Ovary (tissue), 9 donors: ENCODE results near the gene GLB1L3. TPM values are rescaled to one million over a fixed set of nuclear protein-coding genes. Genes with fewer than 3 reads are reported as not detected.
A peak's percentile ranks its signal among the peaks of the same experiment; 100 is the strongest.
"Not testable (repeated sequence)": the region's sequence is repeated elsewhere in the genome, so short reads cannot be mapped to it uniquely, and the experiment has no call there.

Experiments used
- DNase-seq, 5 donors: peaks; one replicate each; pipeline ENCODE4 v3.0.0-alpha.2; 2019 to 2020
- H3K27ac ChIP-seq, 2 donors: fragments of 200-600 bp; one replicate each; pipeline versions ENCODE4 v1.5.1 to v1.8.0; 2019 to 2022
- H3K27me3 ChIP-seq: fragments of 200-600 bp; one replicate; pipeline ENCODE4 v1.8.0; 2022
- H3K36me3 ChIP-seq: fragments of 200-600 bp; sonication (generic); one replicate; pipeline ENCODE4 v1.5.1; 2019
- H3K4me1 ChIP-seq: one replicate; pipeline ENCODE4 v1.8.1; 2013; ENCODE audit warnings: mild to moderate bottlenecking, moderate library complexity; ENCODE audit not compliant: insufficient read depth
- H3K4me3 ChIP-seq: fragments of 200-600 bp; sonication (generic); one replicate; pipeline ENCODE4 v1.5.1; 2017
- H3K9me3 ChIP-seq, 2 donors: fragments of 200-600 bp in 1 of 2; sonication (generic) in 1 of 2; one replicate each; pipeline versions ENCODE4 v1.5.1 to v1.8.1; 2013 to 2019; ENCODE audit warnings: mild to moderate bottlenecking in 1 of 2, moderate library complexity in 1 of 2
- CTCF ChIP-seq, 3 donors: fragments of 450-650 bp in 2 of 3; fragments of 200-600 bp in 1 of 3; IDR thresholded peaks; one replicate each; pipeline versions ENCODE4 v1.5.1 to v1.8.0; 2016 to 2022; ENCODE audit warnings: antibody characterized with exemption in 3 of 3, mild to moderate bottlenecking in 1 of 3
- EP300 ChIP-seq: sonication (generic); formaldehyde crosslinking; IDR thresholded peaks from one replicate; pipeline ENCODE4 v1.6.1; 2017; ENCODE audit warnings: antibody characterized with exemption
- POLR2A ChIP-seq: fragments of 450-650 bp; IDR thresholded peaks from one replicate; pipeline ENCODE4 v1.6.1; 2017; ENCODE audit warnings: antibody characterized with exemption, mild to moderate bottlenecking, moderate library complexity
- WGBS, 3 donors: extraction: QIAGEN DNeasy Blood & Tissue Kit in 1 of 3; methylation state at CpG; one replicate each; pipeline versions ENCODE4 v1.1.5 to v1.1.7; 2013 to 2017; 5-methylcytosine and 5-hydroxymethylcytosine counted together
- intact Hi-C, 4 donors: fragments of 100-400 bp; cut with DNase I; formaldehyde crosslinking; loops; one replicate each; pipeline versions ENCODE4 v1.11.0 to v1.15.1; 2022 to 2023
- polyA plus RNA-seq, 2 donors: library from polyadenylated mRNA; stranded (reverse); fragments of 200-250 nt in 1 of 2; fragments of 350-450 nt in 1 of 2; fragmentation: Illumina TruSeq in 1 of 2; extraction: RNeasy Lipid Tissue Mini Kit (QIAGEN cat#74804) in 1 of 2; gene quantifications; one replicate each; pipeline ENCODE4 v1.2.3, GENCODE V29; 2013 to 2014
- total RNA-seq, 7 donors: library from RNA; depleted of rRNA in 2 of 7; stranded (reverse); fragments of >200 nt in 2 of 7; fragmentation: NEBNext Ultra II Directional in 3 of 7; extraction: Animal tissue kit (Norgen Biotek cat#: 25700) in 3 of 7; gene quantifications; one replicate each; pipeline versions ENCODE4 v1.1.0 to v1.2.4, GENCODE V29; 2016 to 2023
- donor health status: DM: no; HTN: no; CAD: no; lungs with moderate emphysema.
- donor health status: DM: no; HTN: no; CAD: no.
- donor health status: Bipolar disorder and iron deficiency.
- donor health status: DM: yes; HTN: yes; CAD: no.
- donor health status: DM: no; HTN: no; CAD: no.
- donor health status: DM: yes; HTN: yes; CAD: no.

Gene GLB1L3
- total and polyA plus RNA-seq, 9 donors = 0.07 to 0.20 (median 0.12) TPM; not detected in 4

DNA sequence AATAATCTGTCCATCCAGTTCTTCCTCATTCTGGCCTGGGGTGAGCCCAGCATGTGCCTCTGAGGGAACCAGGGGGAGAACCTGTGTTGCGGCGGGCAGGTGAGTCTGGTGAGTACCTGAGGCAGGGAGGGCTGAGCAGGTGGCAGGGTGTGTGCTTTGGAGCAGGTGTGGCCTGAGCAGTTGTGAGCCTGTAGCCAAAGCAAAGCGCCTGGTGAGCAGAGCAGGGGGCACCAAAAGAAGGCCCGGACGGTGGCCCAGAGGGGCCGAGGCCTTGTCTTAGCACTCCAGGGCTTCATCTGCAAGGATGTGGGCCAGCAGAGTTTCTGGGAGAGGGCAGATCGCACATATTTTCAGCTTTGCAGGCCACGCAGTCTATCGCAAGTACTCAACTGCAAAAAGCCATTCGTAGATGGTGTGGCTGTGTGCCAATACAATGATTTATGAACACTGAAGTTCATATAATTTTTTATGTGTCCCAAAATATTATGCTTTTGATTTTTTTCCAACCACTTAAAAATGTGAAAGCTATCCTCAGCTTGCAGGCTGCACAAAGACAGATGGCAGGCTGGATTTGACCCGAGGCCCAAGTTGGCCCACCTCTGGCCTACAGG lies 64.3 kb downstream of the GLB1L3 start:
- Histone ChIP-seq H3K9me3 (no peaks in the 10 kb centered on the region), H3K4me1 (peaks cover 7% of the 10 kb centered on the region), H3K27ac (no peak overlapping the region), H3K4me3 (no peak overlapping the region), H3K27me3 (no peaks in the 10 kb centered on the region), H3K36me3 (no peaks in the 10 kb centered on the region)
- intact Hi-C loops = no loop called here
- no peak for TF ChIP-seq EP300
- no peak for TF ChIP-seq CTCF (IDR thresholded peaks at IDR 0.05)
- no peak for TF ChIP-seq POLR2A
- WGBS, 3 donors = 59 to 78% (median 70%) methylated on average over 11 of the region's 11 CpGs
- DNase-seq = no peak

DNA sequence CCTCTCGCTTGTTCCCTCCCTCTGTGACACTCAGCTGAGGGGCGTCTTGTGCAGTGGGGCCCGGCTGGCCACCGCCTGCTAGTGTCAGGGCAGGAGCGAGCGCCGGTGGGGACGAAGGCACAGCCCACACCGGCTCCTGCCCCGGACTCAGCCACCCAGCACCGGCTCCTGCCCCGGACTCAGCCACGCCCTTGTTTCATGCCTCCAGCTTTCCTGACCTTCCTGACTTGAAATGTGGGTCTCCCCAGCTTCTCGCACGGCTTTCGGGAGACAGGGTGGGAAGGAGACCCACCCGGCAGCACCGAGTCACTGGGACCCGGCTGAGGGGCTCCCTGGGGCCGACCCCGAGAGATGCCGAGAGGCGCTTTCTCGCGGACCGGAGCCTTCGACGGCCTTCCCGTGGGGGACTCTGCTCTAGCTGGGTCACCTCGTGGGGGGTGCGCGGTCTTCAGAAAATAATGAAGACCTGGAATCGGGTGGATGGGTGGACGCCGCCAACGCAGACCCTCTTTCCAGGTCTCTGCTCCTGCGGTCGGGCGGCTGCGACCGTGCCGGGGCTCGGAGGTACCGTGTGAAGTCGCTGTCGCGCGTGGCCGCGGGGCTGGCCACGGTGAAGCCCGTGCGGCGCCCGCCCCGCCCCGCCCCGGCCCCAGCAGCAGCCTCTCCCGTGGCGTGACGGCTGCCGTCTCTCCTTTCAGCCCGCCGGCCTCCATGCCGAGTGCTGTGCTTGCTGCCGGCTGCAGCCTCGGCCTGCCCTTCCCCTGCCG lies 65.8 kb downstream of the GLB1L3 start:
- Histone ChIP-seq H3K27ac (no peak overlapping the region), H3K4me3 (no peak overlapping the region), H3K4me1 (peaks cover 15% of the 10 kb centered on the region), H3K36me3 (no peaks in the 10 kb centered on the region), H3K9me3 (no peaks in the 10 kb centered on the region), H3K27me3 (no peaks in the 10 kb centered on the region)
- TF ChIP-seq CTCF (IDR thresholded peaks at IDR 0.05) = no peak
- no peak for DNase-seq
- intact Hi-C loops = no loop called here
- 88 to 95% (median 91%) methylated on average over 58 to 68 of the region's 68 CpGs for WGBS, 3 donors

GRCh38 chr11:134342572-134343340 lies 66.6 kb downstream of the GLB1L3 start:
- intact Hi-C loops = no loop called here
- no peaks in the 10 kb centered on the region for H3K9me3 ChIP-seq
- H3K4me3 ChIP-seq = no peak overlapping the region
- no peak for DNase-seq
- H3K27me3 ChIP-seq = no peaks in the 10 kb centered on the region
- TF ChIP-seq CTCF (IDR thresholded peaks at IDR 0.05) = no peak
- TF ChIP-seq POLR2A = no peak
- TF ChIP-seq EP300 = no peak
- no peak overlapping the region for H3K27ac ChIP-seq
- H3K4me1 ChIP-seq = peaks cover 15% of the 10 kb centered on the region
- no peaks in the 10 kb centered on the region for H3K36me3 ChIP-seq
- WGBS, 3 donors = 86 to 98% (median 94%) methylated on average over 28 to 30 of the region's 30 CpGs

- WGBS, 3 donors = 86 to 90% (median 88%) methylated on average over 15 of the region's 15 CpGs
- DNase-seq = no peak
- Histone ChIP-seq H3K27me3 (no peaks in the 10 kb centered on the region), H3K4me3 (no peak overlapping the region), H3K4me1 (peaks cover 15% of the 10 kb centered on the region), H3K27ac (no peak overlapping the region), H3K36me3 (no peaks in the 10 kb centered on the region), H3K9me3 (no peaks in the 10 kb centered on the region)
- TF ChIP-seq POLR2A = no peak
- no peak for TF ChIP-seq CTCF (IDR thresholded peaks at IDR 0.05)
- no peak for TF ChIP-seq EP300
- intact Hi-C loops = no loop called here
These were observed 67.5 kb downstream of the GLB1L3 start for GRCh38 chr11:134343646-134344045.

GRCh38 chr11:134344497-134345236 lies 68.5 kb downstream of the GLB1L3 start:
- peaks cover 15% of the 10 kb centered on the region for H3K4me1 ChIP-seq
- H3K9me3 ChIP-seq, H3K27me3 ChIP-seq, H3K27ac ChIP-seq, H3K4me3 ChIP-seq, H3K36me3 ChIP-seq, intact Hi-C loops: not testable (repeated sequence)
- 83 to 88% (median 84%) methylated on average over 20 to 27 of the region's 28 CpGs for WGBS, 3 donors
- DNase-seq = peak in 1 of 5 donors; percentile 3
